GM18498 (cell line): ENCODE results near the gene NRP2.

Source experiments
- ATAC-seq: cut with Tn5 transposase; IDR thresholded peaks from one replicate; pipeline ENCODE4 v1.9.1; 2021; ENCODE audit warnings: mild to moderate bottlenecking, moderate library complexity; ENCODE audit not compliant: unreplicated experiment

NRP2 gene

DNA sequence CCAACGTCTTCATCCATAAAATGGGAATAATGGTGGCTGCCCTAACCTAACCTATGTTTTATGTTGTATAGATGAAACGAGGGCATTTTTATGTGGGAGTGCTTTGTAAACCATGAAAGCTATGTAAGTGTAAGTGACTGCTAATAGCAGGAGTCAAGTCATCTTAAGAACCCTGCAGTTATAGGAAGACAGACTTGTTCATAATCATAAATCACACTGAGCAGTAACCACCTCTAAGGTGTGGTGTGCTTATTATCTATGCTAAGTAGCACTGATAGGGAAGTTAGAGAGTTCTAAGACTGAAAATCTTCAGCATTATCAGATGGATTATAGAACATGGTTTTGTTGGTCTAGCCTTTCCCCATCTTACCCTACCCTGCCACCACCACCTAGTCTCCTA, 24.2 kb upstream of the NRP2 start:
- no peak for ATAC-seq

GRCh38 chr2:205658572-205658971, 23.7 kb upstream of the NRP2 start:
- ATAC-seq, result no peak

GRCh38 chr2:205659922-205660321, 22.4 kb upstream of the NRP2 start:
- no peak for ATAC-seq

DNA sequence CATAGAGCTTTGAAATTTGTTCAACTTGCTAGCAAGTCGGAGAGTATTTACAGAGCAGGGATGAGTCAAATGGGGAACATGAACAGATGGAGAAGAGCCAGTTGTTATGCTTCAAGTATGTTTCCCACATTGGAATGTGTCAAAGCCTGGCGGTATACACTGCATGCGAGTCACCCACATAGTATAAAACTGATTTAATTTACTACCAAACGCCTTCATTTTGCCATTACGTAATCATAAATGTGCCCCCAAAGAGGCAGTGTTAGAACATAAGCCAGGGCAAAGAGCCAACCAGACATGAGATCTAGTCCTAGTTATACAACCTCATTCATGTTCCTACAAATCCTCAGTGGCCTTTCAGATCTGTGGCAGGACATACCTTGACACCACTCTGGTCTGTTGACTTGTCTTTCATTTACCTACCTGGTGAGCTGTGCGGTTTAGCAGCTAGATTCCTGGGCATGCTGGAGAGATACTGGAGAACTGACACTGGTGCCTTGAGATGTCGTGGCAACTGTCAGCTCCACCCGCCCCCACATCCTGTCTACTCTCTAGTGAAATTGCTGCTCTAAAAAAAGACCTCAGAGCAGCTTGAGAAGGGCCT, 21.7 kb upstream of the NRP2 start:
- peak; percentile 80 for ATAC-seq

- no peak for ATAC-seq
These were observed 21.0 kb upstream of the NRP2 start for GRCh38 chr2:205661281-205661680.

DNA sequence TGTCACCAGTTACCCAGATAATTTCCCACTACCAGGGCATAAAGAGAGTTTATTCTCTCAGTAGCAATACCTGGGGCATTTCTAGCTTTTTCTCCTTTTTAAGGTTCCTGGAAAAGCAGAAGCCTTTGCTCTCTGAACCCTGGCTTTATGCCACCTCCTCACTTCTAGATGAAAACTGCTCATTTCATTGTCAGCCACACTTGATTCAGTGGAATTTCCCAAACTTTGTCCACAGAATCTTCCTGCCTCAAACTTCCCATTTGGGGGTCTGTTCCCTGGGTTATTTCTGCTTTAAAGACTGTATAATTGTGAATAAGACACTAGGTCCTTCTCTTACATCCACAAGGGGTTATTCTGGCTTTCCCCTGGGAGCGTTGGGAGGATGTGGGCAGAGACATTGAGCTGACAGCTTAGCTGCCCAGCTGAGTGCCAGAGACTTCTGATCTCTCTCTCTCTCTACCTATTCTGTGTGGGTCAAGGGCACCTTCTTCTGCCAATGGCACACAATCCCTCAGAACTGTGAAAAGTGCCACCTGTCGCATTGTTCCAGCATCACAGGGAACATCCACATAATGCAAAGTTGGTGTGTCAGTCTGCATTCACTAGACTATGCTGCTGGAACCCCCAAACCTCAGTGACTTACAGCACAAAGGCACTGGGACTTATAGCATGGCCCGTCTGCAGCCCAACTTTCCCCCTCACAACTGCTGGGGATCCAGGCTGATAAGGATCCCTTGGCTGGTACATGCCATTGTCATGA, 19.9 kb upstream of the NRP2 start:
- ATAC-seq, result no peak

GRCh38 chr2:205665791-205666190, 16.5 kb upstream of the NRP2 start:
- ATAC-seq, result no peak

GRCh38 chr2:205670292-205670691, 12.0 kb upstream of the NRP2 start:
- no peak for ATAC-seq

GRCh38 chr2:205673312-205673711, 9.0 kb upstream of the NRP2 start:
- ATAC-seq, result no peak

- no peak for ATAC-seq
These were observed 6.3 kb upstream of the NRP2 start for GRCh38 chr2:205675861-205676516.

GRCh38 chr2:205678541-205679142, 3.7 kb upstream of the NRP2 start:
- ATAC-seq, result no peak

GRCh38 chr2:205679410-205680009, 2.8 kb upstream of the NRP2 start:
- no peak for ATAC-seq

DNA sequence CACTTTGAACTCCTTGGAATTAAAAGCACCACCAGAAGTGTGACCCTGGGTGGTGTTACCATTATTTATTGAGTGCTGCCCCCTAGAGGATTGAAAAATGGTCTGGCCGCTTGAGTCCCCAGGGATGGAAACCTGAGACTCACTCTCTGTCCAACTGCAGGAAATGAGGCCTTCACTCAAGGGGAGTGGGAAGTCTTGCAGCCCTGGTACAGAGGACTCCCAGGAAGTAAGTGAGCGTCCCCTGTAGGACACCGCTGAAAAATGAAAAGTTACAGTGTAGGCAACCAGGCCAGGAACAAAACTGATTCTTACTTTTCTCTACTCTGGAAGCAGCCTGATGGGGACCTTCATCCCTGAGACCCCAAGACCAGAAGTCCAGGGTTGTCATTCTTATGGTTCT, 2.2 kb upstream of the NRP2 start:
- ATAC-seq, result peak; percentile 57

GRCh38 chr2:205680903-205681302, 1.4 kb upstream of the NRP2 start:
- ATAC-seq, result no peak

- peak; percentile 37 for ATAC-seq
These were observed 681 bp upstream of the NRP2 start for GRCh38 chr2:205681401-205682238.

GRCh38 chr2:205682971-205683501, 735 bp downstream of the NRP2 start:
- no peak for ATAC-seq

DNA sequence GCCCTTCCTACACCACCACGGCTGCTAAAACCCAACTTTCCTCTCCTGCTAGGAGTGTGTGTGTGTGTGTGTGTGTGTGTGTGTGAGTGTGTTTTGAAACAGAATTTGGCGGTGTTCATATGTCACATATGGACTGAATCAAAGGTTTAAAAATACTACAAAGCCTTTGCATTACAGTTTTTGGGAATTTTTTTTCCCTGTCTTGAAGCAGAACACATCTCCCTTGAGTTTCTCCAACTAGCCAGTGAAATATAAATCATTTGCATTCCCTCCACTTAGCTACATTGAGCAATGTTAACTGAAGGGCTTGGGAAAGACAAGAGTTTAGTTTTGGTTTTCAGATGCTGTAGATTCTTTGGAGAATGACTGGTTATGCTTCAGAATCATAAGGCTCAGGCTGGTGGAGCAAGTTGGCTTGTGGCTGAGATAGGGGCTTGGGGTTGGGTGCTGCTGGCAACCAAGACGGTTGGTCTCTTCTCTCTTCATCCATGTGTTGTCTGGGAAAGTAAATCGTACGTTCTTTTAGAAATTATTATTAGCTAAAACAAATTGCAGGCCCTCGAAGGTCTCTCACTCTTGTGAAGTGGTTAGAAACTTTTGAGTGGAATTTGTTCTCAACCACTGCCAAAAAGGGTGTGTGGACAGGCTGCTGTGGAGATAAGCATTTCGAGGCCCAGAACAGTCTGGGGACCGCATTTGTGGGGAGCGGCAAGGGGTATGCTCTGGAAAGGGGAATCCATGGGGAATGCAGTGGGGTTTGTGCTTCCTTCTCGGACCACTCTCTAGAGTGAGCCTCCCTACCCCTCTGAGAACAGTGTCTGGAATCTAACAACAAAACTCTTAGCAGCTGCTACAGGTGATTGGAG, 1.4 kb downstream of the NRP2 start:
- no peak for ATAC-seq

DNA sequence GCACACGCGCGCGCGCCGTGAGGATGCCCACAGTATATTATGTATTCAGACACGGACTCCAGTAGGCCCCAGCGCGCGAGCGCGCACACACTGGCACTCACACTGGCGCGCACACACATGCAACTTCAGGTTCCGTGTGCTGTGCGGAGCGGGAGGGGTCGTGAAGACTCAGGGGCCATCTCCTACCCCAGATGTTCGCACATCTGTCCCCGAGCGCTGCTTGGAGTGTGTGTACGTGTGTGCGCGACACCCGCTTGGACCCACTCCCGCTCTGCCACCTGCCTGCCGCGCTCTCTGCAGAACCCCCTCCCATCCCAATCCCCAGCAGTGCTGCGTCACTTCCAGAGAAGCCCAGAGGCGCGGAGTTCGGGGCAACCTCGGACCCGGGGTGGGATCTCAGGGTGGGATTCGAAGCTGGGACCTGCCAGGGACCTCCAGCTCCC, 2.6 kb downstream of the NRP2 start:
- no peak for ATAC-seq
